HCT116 (cell line): ENCODE data around the gene TMEM132C. TPM values are rescaled to one million over a fixed set of nuclear protein-coding genes. Genes with fewer than 3 reads are reported as not detected.

Source experiments
- ATAC-seq: fragments of 200-7000 bp; cut with Tn5 transposase; 2 replicates; pipeline ENCODE4 v1.9.1; 2020; ENCODE audit warnings: mild to moderate bottlenecking, moderate library complexity
- BruUV-seq: library from RNA; stranded (reverse); fragments of 400-500 nt; replicated peaks from 2 replicates; lab custom pipeline; 2021; lab: Mats Ljungman, UMichigan
- CTCF ChIA-PET: fragments of 300-600 bp; sonication (Branson Sonifier 250); formaldehyde crosslinking; loops from one replicate; lab custom pipeline; 2021; ENCODE audit warnings: antibody characterized with exemption; lab: Charles Lee
- POLR2A ChIA-PET: fragments of 300-600, 350-600 bp; sonication (Branson Sonifier 250); formaldehyde crosslinking; loops from one replicate; lab custom pipeline; 2021; ENCODE audit warnings: antibody characterized with exemption; lab: Charles Lee
- RAD21 ChIA-PET, 2 experiments: fragments of 300-600 bp; sonication (Branson Sonifier 250); formaldehyde crosslinking; loops; one replicate each; lab custom pipeline; 2023; ENCODE audit warnings: low total read pairs in 2 of 2; ENCODE audit not compliant: uncharacterized antibody in 2 of 2, unreplicated experiment in 2 of 2, low non-redundant PET in 1 of 2; lab: Charles Lee
- DNase-seq: peaks from one replicate; pipeline ENCODE4 v3.0.0-alpha.2; 2010; ENCODE audit warnings: low read depth, low spot score
- H2AFZ ChIP-seq: fragments of 200-600 bp; shearing (Covaris generic), sonication (generic); 2 replicates; pipeline ENCODE4 v1.6.1; 2017; ENCODE audit warnings: low read depth, mixed run types, mixed read lengths, antibody characterized with exemption, low read length; ENCODE audit not compliant: poor library complexity, severe bottlenecking
- H3K27ac ChIP-seq: 2 replicates; pipeline ENCODE4 v1.5.1; 2012; ENCODE audit warnings: low read depth, low read length
- H3K27me3 ChIP-seq: fragments of 200-600 bp; sonication (generic); 2 replicates; pipeline ENCODE4 v1.6.1; 2016; ENCODE audit warnings: mixed run types, low read length, mixed read lengths; ENCODE audit not compliant: insufficient read depth
- H3K36me3 ChIP-seq, 2 experiments: fragments of 200-500 bp in 1 of 2; fragments of 200-600 bp in 1 of 2; sonication (Bioruptor generic) in 1 of 2; sonication (generic) in 1 of 2; 2 replicates each; pipeline versions ENCODE4 v1.5.1 to v1.6.1; 2014 to 2016; ENCODE audit warnings: low read length in 2 of 2, inconsistent platforms in 1 of 2, mixed read lengths in 1 of 2, mixed run types in 1 of 2; ENCODE audit not compliant: insufficient read depth in 2 of 2, control insufficient read depth in 1 of 2
- H3K4me1 ChIP-seq, 2 experiments: fragments of 200-600 bp in 1 of 2; sonication (generic) in 1 of 2; 2 replicates each; pipeline versions ENCODE4 v1.5.1 to v1.6.1; 2012 to 2017; ENCODE audit warnings: low read length in 2 of 2, inconsistent platforms in 1 of 2, mild to moderate bottlenecking in 1 of 2, mixed read lengths in 1 of 2, mixed run types in 1 of 2, moderate library complexity in 1 of 2; ENCODE audit not compliant: insufficient read depth in 2 of 2, control insufficient read depth in 1 of 2
- H3K4me2 ChIP-seq: fragments of 200-600 bp; sonication (generic); 2 replicates; pipeline ENCODE4 v1.6.1; 2017; ENCODE audit warnings: mixed run types, low read length, mixed read lengths
- H3K4me3 ChIP-seq, 2 experiments: fragments of 200-600 bp in 1 of 2; sonication (generic) in 1 of 2; replicated peaks in 1 of 2; 2 replicates each; pipeline ENCODE4 v1.5.1; 2011 to 2016; ENCODE audit warnings: low read length in 2 of 2, control low read depth in 1 of 2, low read depth in 1 of 2, mild to moderate bottlenecking in 1 of 2, mixed read lengths in 1 of 2, mixed run types in 1 of 2
- H3K79me2 ChIP-seq: fragments of 200-600 bp; sonication (generic); 2 replicates; pipeline ENCODE4 v1.6.1; 2017; ENCODE audit warnings: mild to moderate bottlenecking, mixed run types, low read length, moderate library complexity, mixed read lengths; ENCODE audit not compliant: insufficient read depth
- H3K9ac ChIP-seq: fragments of 200-600 bp; sonication (generic); 2 replicates; pipeline ENCODE4 v1.6.1; 2016; ENCODE audit warnings: low read length, mixed read lengths
- H3K9me2 ChIP-seq: fragments of 200-600 bp; sonication (generic), shearing (Covaris generic); 2 replicates; pipeline ENCODE4 v1.6.1; 2017; ENCODE audit warnings: mixed run types, mild to moderate bottlenecking, moderate library complexity; ENCODE audit not compliant: insufficient read depth
- H3K9me3 ChIP-seq, 2 experiments: fragments of 200-500 bp in 1 of 2; fragments of 200-600 bp in 1 of 2; sonication (Bioruptor generic) in 1 of 2; sonication (generic) in 1 of 2; 2 replicates each; pipeline ENCODE4 v1.6.1; 2014 to 2017; ENCODE audit warnings: low read length in 2 of 2, mixed read lengths in 2 of 2, inconsistent platforms in 1 of 2, low read depth in 1 of 2, mild to moderate bottlenecking in 1 of 2, mixed run types in 1 of 2, moderate library complexity in 1 of 2; ENCODE audit not compliant: control insufficient read depth in 1 of 2, insufficient read depth in 1 of 2
- H4K20me1 ChIP-seq: fragments of 200-600 bp; sonication (generic), shearing (Covaris generic); 2 replicates; pipeline ENCODE4 v1.6.1; 2017; ENCODE audit warnings: mixed run types, mild to moderate bottlenecking, moderate library complexity; ENCODE audit not compliant: insufficient read depth
- EGR1 ChIP-seq: IDR thresholded peaks from 2 replicates; pipeline ENCODE4 v1.6.1; 2012; ENCODE audit warnings: low read depth
- EZH2 ChIP-seq: fragments of 200-600 bp; sonication (generic); IDR thresholded peaks from 2 replicates; pipeline ENCODE4 v1.6.1; 2017; ENCODE audit warnings: antibody characterized with exemption, mixed run types
- EZH2phosphoT487 ChIP-seq: fragments of 200-600 bp; IDR thresholded peaks from 2 replicates; pipeline ENCODE4 v1.6.1; 2018; ENCODE audit warnings: antibody characterized with exemption, borderline replicate concordance
- JUND ChIP-seq: IDR thresholded peaks from 2 replicates; pipeline ENCODE4 v1.6.1; 2012
- POLR2A ChIP-seq: IDR thresholded peaks from 2 replicates; pipeline ENCODE4 v1.7.0; 2011; ENCODE audit warnings: borderline replicate concordance; ENCODE audit not compliant: insufficient read depth, insufficient read length; ENCODE audit errors: extremely low read depth
- POLR2AphosphoS5 ChIP-seq: IDR thresholded peaks from 2 replicates; pipeline ENCODE4 v1.6.1; 2011; ENCODE audit warnings: mild to moderate bottlenecking, low read depth, low read length, moderate library complexity
- SIN3A ChIP-seq: IDR thresholded peaks from 2 replicates; pipeline ENCODE4 v1.6.1; 2012; ENCODE audit warnings: low read depth
- SRF ChIP-seq: IDR thresholded peaks from 2 replicates; pipeline ENCODE4 v1.6.1; 2012; ENCODE audit warnings: low read depth
- TCF7L2 ChIP-seq: IDR thresholded peaks from 2 replicates; pipeline ENCODE4 v1.7.0; 2011; ENCODE audit warnings: borderline replicate concordance, inconsistent platforms; ENCODE audit not compliant: insufficient read depth, insufficient read length; ENCODE audit errors: extremely low read depth
- YY1 ChIP-seq: IDR thresholded peaks from 2 replicates; pipeline ENCODE4 v1.6.1; 2011; ENCODE audit warnings: low read length, low read depth, moderate library complexity, mild to moderate bottlenecking; ENCODE audit not compliant: insufficient replicate concordance; ENCODE audit errors: extremely low read depth
- ZFX ChIP-seq: fragments of 450-650 bp; IDR thresholded peaks from 2 replicates; pipeline ENCODE4 v1.6.1; 2017
- intact Hi-C: fragments of 100-400 bp; cut with micrococcal nuclease; formaldehyde crosslinking; loops from 2 replicates; pipeline ENCODE4 v1.10.0; 2022
- total RNA-seq: library from RNA; stranded (reverse); gene quantifications from one replicate; pipeline ENCODE4 v1.2.1, GENCODE V29; 2021; ENCODE audit not compliant: unreplicated experiment
- TF ChIP-seq, protein P1 (sequence below): IDR thresholded peaks from 2 replicates; pipeline ENCODE4 v1.6.1; 2012
- TF ChIP-seq, protein P2 (sequence below): IDR thresholded peaks from 2 replicates; pipeline ENCODE4 v1.6.1; 2012
- TF ChIP-seq, protein P3 (sequence below): IDR thresholded peaks from 2 replicates; pipeline ENCODE4 v1.6.1; 2012; ENCODE audit warnings: low read depth

The TMEM132C gene
- total RNA-seq, 1 experiment from 2014 or later = not detected

DNA sequence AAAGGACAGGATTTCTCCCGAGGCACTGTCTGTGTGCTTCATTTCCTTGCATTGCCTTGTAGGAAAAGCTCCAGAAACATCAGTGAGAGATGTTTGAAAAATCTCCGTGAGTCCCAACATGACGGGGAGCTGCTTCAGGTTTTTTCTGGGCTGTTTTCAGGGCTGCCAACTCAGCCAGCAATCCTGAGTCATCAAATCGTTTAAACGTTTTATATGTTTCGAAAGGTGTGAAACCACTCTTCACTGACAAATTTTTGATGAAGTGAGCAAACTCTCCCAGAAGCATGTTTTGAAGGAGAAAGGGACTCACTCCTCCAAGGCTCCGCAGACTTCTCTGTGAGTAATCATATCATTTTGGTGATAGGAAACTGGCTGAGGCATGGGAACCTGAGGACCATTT lies 240.5 kb downstream of the TMEM132C start (continued):
- TF ChIP-seq, protein P1, sequence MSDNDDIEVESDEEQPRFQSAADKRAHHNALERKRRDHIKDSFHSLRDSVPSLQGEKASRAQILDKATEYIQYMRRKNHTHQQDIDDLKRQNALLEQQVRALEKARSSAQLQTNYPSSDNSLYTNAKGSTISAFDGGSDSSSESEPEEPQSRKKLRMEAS = no peak
- TF ChIP-seq JUND (no peak), SIN3A (no peak), ZFX (no peak), EZH2phosphoT487 (no peak), EZH2 (no peak), EGR1 (no peak), YY1 (no peak), POLR2AphosphoS5 (no peak), SRF (no peak)
- TF ChIP-seq, protein P2, sequence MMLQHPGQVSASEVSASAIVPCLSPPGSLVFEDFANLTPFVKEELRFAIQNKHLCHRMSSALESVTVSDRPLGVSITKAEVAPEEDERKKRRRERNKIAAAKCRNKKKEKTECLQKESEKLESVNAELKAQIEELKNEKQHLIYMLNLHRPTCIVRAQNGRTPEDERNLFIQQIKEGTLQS = no peak

DNA sequence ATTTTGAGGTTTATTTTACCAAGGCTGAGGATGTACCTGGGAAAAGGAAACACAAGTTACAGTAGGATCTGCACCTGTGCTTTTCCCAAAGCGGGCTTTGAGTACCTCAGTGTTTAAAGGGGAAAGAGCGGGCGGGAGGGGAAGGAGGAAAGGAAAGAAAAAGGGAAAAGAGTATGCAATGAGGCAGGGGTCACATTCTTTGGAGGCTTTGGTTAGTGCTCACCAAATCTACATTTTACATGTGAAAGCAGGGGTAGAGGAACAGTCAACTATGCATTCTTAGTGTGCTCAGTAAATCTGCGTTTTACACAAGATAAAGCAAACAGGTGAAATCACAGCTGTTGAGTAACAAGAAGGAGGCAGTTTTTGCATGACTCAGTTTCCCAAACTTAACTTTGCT lies 242.2 kb downstream of the TMEM132C start:
- Histone ChIP-seq H3K36me3 (no peaks in the 10 kb centered on the region), H2AFZ (no peak overlapping the region), H3K9ac (no peak overlapping the region), H3K9me2 (no peaks in the 10 kb centered on the region), H3K27ac (no peak overlapping the region), H3K4me1 (no peaks in the 10 kb centered on the region), H3K27me3 (no peaks in the 10 kb centered on the region), H3K4me2 (no peak overlapping the region), H4K20me1 (no peaks in the 10 kb centered on the region), H3K9me3 (peaks cover 10 to 16% of the 10 kb centered on the region in 2 experiments; a peak in 2 of 4 replicates), H3K4me3 (no peak overlapping the region)
- ChIA-PET RAD21 (no interaction called here), POLR2A (no interaction called here), CTCF (no interaction called here)
- ATAC-seq (no peak), DNase-seq (no peak)
- no TSS peak for BruUV-seq
- intact Hi-C loops = no loop called here
- no peak for TF ChIP-seq POLR2A
- TF ChIP-seq TCF7L2 = no peak
- TF ChIP-seq, protein P3, sequence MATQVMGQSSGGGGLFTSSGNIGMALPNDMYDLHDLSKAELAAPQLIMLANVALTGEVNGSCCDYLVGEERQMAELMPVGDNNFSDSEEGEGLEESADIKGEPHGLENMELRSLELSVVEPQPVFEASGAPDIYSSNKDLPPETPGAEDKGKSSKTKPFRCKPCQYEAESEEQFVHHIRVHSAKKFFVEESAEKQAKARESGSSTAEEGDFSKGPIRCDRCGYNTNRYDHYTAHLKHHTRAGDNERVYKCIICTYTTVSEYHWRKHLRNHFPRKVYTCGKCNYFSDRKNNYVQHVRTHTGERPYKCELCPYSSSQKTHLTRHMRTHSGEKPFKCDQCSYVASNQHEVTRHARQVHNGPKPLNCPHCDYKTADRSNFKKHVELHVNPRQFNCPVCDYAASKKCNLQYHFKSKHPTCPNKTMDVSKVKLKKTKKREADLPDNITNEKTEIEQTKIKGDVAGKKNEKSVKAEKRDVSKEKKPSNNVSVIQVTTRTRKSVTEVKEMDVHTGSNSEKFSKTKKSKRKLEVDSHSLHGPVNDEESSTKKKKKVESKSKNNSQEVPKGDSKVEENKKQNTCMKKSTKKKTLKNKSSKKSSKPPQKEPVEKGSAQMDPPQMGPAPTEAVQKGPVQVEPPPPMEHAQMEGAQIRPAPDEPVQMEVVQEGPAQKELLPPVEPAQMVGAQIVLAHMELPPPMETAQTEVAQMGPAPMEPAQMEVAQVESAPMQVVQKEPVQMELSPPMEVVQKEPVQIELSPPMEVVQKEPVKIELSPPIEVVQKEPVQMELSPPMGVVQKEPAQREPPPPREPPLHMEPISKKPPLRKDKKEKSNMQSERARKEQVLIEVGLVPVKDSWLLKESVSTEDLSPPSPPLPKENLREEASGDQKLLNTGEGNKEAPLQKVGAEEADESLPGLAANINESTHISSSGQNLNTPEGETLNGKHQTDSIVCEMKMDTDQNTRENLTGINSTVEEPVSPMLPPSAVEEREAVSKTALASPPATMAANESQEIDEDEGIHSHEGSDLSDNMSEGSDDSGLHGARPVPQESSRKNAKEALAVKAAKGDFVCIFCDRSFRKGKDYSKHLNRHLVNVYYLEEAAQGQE = no peak
- TF ChIP-seq, all 23 proteins: peak for 0
- no peaks in the 10 kb centered on the region for H3K79me2 ChIP-seq
